ELR (cell line): ENCODE data around the gene DRD4.
A peak's percentile ranks its signal among the peaks of the same experiment; 100 is the strongest.

ENCODE experiments used
- DNase-seq: peaks from one replicate; pipeline ENCODE4 v3.0.0-alpha.2; 2015; ENCODE audit warnings: low read depth

Gene DRD4

DNA sequence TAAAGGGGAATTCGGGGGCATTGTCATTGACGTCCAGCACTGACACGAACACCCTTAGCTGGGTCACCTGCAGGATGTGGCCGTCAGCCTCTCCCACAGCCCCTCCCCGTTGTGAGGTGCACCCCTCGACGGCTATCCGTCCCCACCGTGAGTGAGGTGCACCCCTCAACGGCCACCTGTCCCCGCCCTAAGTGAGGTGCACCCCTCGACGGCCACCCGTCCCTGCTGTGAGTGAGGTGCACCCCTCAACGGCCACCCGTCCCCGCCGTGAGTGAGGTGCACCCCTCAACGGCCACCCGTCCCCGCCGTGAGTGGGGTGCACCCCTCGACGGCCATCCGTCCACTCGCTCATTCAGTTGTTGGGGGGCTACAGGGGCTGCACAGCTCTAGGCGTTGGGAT, 15.2 kb upstream of the DRD4 start:
- DNase-seq: no peak

GRCh38 chr11:623349-623869, 13.7 kb upstream of the DRD4 start:
- DNase-seq: no peak

GRCh38 chr11:623999-624704, 12.9 kb upstream of the DRD4 start:
- peak; percentile 69 for DNase-seq

GRCh38 chr11:624705-625635, 12.1 kb upstream of the DRD4 start, which contains the start of gene CDHR5:
TSS of gene CDHR5 (minus strand) at chr11:624955. CDS start at chr11:624902, 53 bp downstream.
- no peak for DNase-seq

GRCh38 chr11:625636-626268, 11.3 kb upstream of the DRD4 start:
- no peak for DNase-seq

GRCh38 chr11:626475-627307, 10.4 kb upstream of the DRD4 start, which contains the start of gene SCT:
TSS of gene SCT (minus strand) at chr11:627181. CDS start at chr11:627143, 38 bp downstream.
- no peak for DNase-seq

DNA sequence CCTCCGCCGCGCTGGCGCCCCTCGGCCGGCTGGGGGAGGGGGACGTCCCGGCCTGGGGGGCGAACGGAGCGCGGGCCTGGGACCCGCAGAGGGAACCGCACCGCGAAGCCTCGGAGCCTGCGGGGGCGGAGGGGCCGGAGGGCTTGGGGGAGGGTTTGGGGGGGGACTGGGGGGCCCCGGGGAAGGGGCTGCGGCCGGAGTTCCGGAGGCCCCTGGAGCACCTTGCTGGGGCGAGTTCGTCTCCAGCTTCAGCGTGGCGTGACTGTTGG, 9.8 kb upstream of the DRD4 start:
- no peak for DNase-seq

GRCh38 chr11:628056-628455, 9.0 kb upstream of the DRD4 start:
- DNase-seq: no peak

DNA sequence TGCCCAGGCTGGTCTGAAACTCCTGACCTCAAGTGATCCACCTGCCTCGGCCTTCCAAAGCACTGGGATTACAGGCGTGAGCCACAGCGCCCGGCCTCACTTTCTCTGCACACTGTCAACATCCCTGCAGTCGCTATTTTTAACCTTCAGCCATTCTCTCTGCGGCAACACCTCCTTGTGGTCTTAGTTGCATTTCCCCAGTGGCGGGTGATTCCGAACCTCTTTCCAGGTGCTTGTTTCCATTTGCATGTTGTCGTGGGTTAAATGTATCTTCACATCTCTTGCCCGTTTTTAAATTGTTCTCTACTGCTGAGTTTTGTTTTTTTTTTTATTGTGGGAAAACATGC, 7.9 kb upstream of the DRD4 start:
- DNase-seq: no peak

DNA sequence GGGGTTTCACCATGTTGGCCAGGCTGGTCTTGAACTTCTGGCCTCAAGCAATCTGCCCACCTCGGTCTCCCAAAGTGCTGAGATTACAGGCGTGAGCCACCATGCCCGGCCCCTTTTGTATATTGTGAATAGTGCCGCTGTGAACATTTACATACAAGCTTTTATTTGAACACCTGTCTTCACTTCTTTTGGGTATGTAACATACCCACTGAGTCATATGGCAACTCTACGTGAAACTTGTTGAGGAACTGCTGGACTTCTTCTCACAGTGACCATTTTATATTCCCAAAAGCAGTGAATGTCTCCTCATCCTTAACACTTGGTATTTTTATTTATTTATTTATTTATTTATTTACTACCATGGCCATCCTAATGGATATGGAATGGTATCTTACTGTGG, 6.2 kb upstream of the DRD4 start:
- no peak for DNase-seq

GRCh38 chr11:635945-636510, 1.0 kb upstream of the DRD4 start:
- DNase-seq: no peak

- DNase-seq: no peak
Measured at GRCh38 chr11:637333-637592, 194 bp downstream of the DRD4 start.

- DNase-seq: no peak
Measured at GRCh38 chr11:637593-638521, 788 bp downstream of the DRD4 start.

GRCh38 chr11:638631-639331, 1.7 kb downstream of the DRD4 start:
- DNase-seq: no peak

DNA sequence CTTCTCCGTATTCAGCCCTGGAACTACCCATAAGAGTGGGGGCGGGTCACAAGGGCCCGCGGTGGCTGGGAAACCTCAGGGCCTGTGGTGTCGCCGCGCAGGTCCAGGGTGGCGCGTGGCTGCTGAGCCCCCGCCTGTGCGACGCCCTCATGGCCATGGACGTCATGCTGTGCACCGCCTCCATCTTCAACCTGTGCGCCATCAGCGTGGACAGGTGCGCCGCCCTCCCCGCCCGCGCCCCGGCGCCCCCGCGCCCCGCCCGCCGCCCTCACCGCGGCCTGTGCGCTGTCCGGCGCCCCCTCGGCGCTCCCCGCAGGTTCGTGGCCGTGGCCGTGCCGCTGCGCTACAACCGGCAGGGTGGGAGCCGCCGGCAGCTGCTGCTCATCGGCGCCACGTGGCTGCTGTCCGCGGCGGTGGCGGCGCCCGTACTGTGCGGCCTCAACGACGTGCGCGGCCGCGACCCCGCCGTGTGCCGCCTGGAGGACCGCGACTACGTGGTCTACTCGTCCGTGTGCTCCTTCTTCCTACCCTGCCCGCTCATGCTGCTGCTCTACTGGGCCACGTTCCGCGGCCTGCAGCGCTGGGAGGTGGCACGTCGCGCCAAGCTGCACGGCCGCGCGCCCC, 2.4 kb downstream of the DRD4 start:
- no peak for DNase-seq

GRCh38 chr11:640021-640706, 3.1 kb downstream of the DRD4 start:
- DNase-seq: no peak

DNA sequence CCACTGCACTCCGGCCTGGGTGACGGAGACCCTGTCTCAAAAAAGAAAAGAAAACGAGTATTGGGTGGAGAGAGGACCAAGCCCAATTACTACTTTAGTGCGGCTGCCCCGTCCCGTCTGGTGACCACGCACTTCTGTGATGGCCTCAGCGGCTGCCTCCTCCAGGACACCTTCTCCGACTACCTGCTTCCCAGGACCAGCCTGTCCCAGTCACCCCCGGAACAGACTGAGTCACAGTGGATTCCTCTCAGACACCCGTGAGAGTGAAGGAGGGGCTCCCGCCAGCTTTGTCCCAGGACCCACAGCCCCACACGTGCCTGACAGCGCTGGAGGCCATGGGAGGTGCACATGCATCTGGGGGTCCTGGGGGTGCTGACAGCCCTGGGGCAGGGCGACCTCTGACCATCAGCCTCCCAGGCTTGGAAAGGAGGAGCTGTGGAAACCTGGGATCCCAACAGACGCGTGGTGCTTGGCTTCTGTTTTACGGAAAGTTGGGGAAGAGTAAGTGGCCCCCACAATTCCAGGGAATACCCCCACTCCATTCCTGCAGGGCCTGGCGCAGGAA, 4.8 kb downstream of the DRD4 start:
- DNase-seq: no peak

- DNase-seq: no peak
Measured at GRCh38 chr11:643366-643765, 6.3 kb downstream of the DRD4 start.
